ENCODE results near the gene GGTLC1.
"Not testable (repeated sequence)": the region's sequence is repeated elsewhere in the genome, so short reads cannot be mapped to it uniquely, and the experiment has no call there.

The GGTLC1 gene

GRCh38 chr20:23988561-23988960 is at the start of gene GGTLC1:
TSS of gene GGTLC1 (minus strand) at chr20:23988779. CDS start at chr20:23986611, 2,168 bp downstream.
- DNase-seq (ENCODE audit: low spot score): no peak

- peak; percentile 84 for DNase-seq (ENCODE audit: low spot score)
Measured at GRCh38 chr20:24034820-24035219, 46.2 kb upstream of the GGTLC1 start.

- no peak for DNase-seq (ENCODE audit: low spot score)
Measured at GRCh38 chr20:24033565-24033964, 45.0 kb upstream of the GGTLC1 start.

- DNase-seq (ENCODE audit: low spot score): peak; percentile 16
Measured at GRCh38 chr20:24033151-24033550, 44.6 kb upstream of the GGTLC1 start.

- DNase-seq (ENCODE audit: low spot score): no peak
Measured at GRCh38 chr20:24032400-24032898, 43.9 kb upstream of the GGTLC1 start.

- peak; percentile 28 for DNase-seq (ENCODE audit: low spot score)
Measured at GRCh38 chr20:24027229-24027628, 38.6 kb upstream of the GGTLC1 start.

- no peak for DNase-seq (ENCODE audit: low spot score)
Measured at GRCh38 chr20:24022621-24023180, 34.1 kb upstream of the GGTLC1 start.

GRCh38 chr20:24018796-24019195 is 30.2 kb upstream of the GGTLC1 start:
- DNase-seq (ENCODE audit: low spot score): peak; percentile 73

- DNase-seq (ENCODE audit: low spot score): peak; percentile 17
Measured at GRCh38 chr20:24017458-24017755, 28.8 kb upstream of the GGTLC1 start.

GRCh38 chr20:24016607-24017457 is 28.3 kb upstream of the GGTLC1 start:
- peak; percentile 52 for DNase-seq (ENCODE audit: low spot score)

- no peak for DNase-seq (ENCODE audit: low spot score)
Measured at GRCh38 chr20:24013953-24014352, 25.4 kb upstream of the GGTLC1 start.

GRCh38 chr20:24011282-24011681 is 22.7 kb upstream of the GGTLC1 start:
- peak; percentile 10 for DNase-seq (ENCODE audit: low spot score)

- DNase-seq (ENCODE audit: low spot score): no peak
Measured at GRCh38 chr20:24007758-24008157, 19.2 kb upstream of the GGTLC1 start.

- DNase-seq (ENCODE audit: low spot score): no peak
Measured at GRCh38 chr20:24007073-24007595, 18.6 kb upstream of the GGTLC1 start.

GRCh38 chr20:24006626-24007025 is 18.0 kb upstream of the GGTLC1 start:
- DNase-seq (ENCODE audit: low spot score): no peak

- DNase-seq (ENCODE audit: low spot score): no peak
Measured at GRCh38 chr20:24004471-24004870, 15.9 kb upstream of the GGTLC1 start.

GRCh38 chr20:24002896-24003295 is 14.3 kb upstream of the GGTLC1 start:
- DNase-seq (ENCODE audit: low spot score): no peak

- DNase-seq (ENCODE audit: low spot score): no peak
Measured at GRCh38 chr20:24001712-24002405, 13.3 kb upstream of the GGTLC1 start.

- DNase-seq (ENCODE audit: low spot score): no peak
Measured at GRCh38 chr20:23998844-23999243, 10.3 kb upstream of the GGTLC1 start.

- no peak for DNase-seq (ENCODE audit: low spot score)
Measured at GRCh38 chr20:23998392-23998791, 9.8 kb upstream of the GGTLC1 start.

- DNase-seq (ENCODE audit: low spot score): peak; percentile 40
Measured at GRCh38 chr20:23995905-23996666, 7.5 kb upstream of the GGTLC1 start.

- DNase-seq (ENCODE audit: low spot score): not testable (repeated sequence)
Measured at GRCh38 chr20:23995291-23995690, 6.7 kb upstream of the GGTLC1 start.

All from kidney tubule cell (primary cell).